Measurements from ENCODE around the gene FRY. TPM values are rescaled to one million over a fixed set of nuclear protein-coding genes. Genes with fewer than 3 reads are reported as not detected.

Gene FRY
- total and polyA plus RNA-seq, 10 donors: 0.80 to 30.0 (median 23.5) TPM

GRCh38 chr13:32170841-32171240 lies 139.3 kb downstream of the FRY start:
- intact Hi-C loops (cut with DNase I; ENCODE audit: low total_unique reads): no loop called here
- Histone ChIP-seq H3K27ac (no peak overlapping the region), H3K27me3 (replicated peaks in 1 of 7) (no peaks in the 10 kb centered on the region), H3K9me3 (no peaks in the 10 kb centered on the region), H3K36me3 (peaks cover 0 to 66% (median 2%) of the 10 kb centered on the region in 6 donors), H3K4me1 (no peaks in the 10 kb centered on the region), H3K4me3 (no peak overlapping the region)
- TF ChIP-seq CTCF (IDR thresholded peaks at IDR 0.05 in 8 of 11, conservative IDR thresholded peaks at IDR 0.05 in 3 of 11): no peak
- TF ChIP-seq POLR2A (IDR thresholded peaks at IDR 0.05): no peak
- no peak for TF ChIP-seq POLR2AphosphoS5 (IDR thresholded peaks at IDR 0.05)
- 82 to 93% (median 88%) methylated on average over 4 of the region's 4 CpGs for WGBS, 5 donors
- no peak for DNase-seq

GRCh38 chr13:32173881-32174280 lies 142.3 kb downstream of the FRY start:
- H3K4me1 ChIP-seq: no peaks in the 10 kb centered on the region
- peaks cover 0 to 87% (median 2%) of the 10 kb centered on the region in 6 donors for H3K36me3 ChIP-seq
- no peak for DNase-seq
- no peaks in the 10 kb centered on the region for H3K27me3 ChIP-seq (replicated peaks in 1 of 7)
- intact Hi-C loops (cut with DNase I; ENCODE audit: low total_unique reads): no loop called here
- no peak overlapping the region for H3K4me3 ChIP-seq
- H3K9me3 ChIP-seq: no peaks in the 10 kb centered on the region
- H3K27ac ChIP-seq: no peak overlapping the region
- TF ChIP-seq POLR2A (IDR thresholded peaks at IDR 0.05) (no peak), POLR2AphosphoS5 (IDR thresholded peaks at IDR 0.05) (no peak), CTCF (IDR thresholded peaks at IDR 0.05 in 8 of 11, conservative IDR thresholded peaks at IDR 0.05 in 3 of 11) (no peak)
- 81 to 94% (median 91%) methylated on average over 1 of the region's 1 CpG for WGBS, 5 donors

GRCh38 chr13:32174366-32174765 lies 142.8 kb downstream of the FRY start:
- intact Hi-C loops (cut with DNase I; ENCODE audit: low total_unique reads): no loop called here
- no peak overlapping the region for H3K27ac ChIP-seq
- no peak for TF ChIP-seq CTCF (IDR thresholded peaks at IDR 0.05 in 8 of 11, conservative IDR thresholded peaks at IDR 0.05 in 3 of 11)
- no peak for TF ChIP-seq POLR2AphosphoS5 (IDR thresholded peaks at IDR 0.05)
- TF ChIP-seq POLR2A (IDR thresholded peaks at IDR 0.05): no peak
- H3K9me3 ChIP-seq: no peaks in the 10 kb centered on the region
- DNase-seq: no peak
- H3K27me3 ChIP-seq (replicated peaks in 1 of 7): no peaks in the 10 kb centered on the region
- peaks cover 0 to 86% (median 2%) of the 10 kb centered on the region in 6 donors for H3K36me3 ChIP-seq
- WGBS, 5 donors: 83 to 96% (median 89%) methylated on average over 1 of the region's 1 CpG
- H3K4me1 ChIP-seq: no peaks in the 10 kb centered on the region
- no peak overlapping the region for H3K4me3 ChIP-seq

GRCh38 chr13:32175307-32175706 lies 143.7 kb downstream of the FRY start:
- Histone ChIP-seq H3K36me3 (peaks cover 0 to 93% (median 2%) of the 10 kb centered on the region in 6 donors), H3K9me3 (no peaks in the 10 kb centered on the region), H3K27ac (no peak overlapping the region), H3K4me3 (no peak overlapping the region), H3K4me1 (no peaks in the 10 kb centered on the region), H3K27me3 (replicated peaks in 1 of 7) (no peaks in the 10 kb centered on the region)
- no peak for DNase-seq
- TF ChIP-seq POLR2A (IDR thresholded peaks at IDR 0.05): no peak
- no peak for TF ChIP-seq CTCF (IDR thresholded peaks at IDR 0.05 in 8 of 11, conservative IDR thresholded peaks at IDR 0.05 in 3 of 11)
- TF ChIP-seq POLR2AphosphoS5 (IDR thresholded peaks at IDR 0.05): no peak
- intact Hi-C loops (cut with DNase I; ENCODE audit: low total_unique reads): no loop called here
- WGBS, 5 donors: 82 to 90% (median 87%) methylated on average over 6 of the region's 6 CpGs
